K562 (cell line): ENCODE results near the gene DOCK3. TPM values are rescaled to one million over a fixed set of nuclear protein-coding genes. Genes with fewer than 3 reads are reported as not detected.

Experiments
- CHD7 ChIP-seq: fragments of 200-600 bp; sonication (generic); IDR thresholded peaks from one replicate; pipeline ENCODE4 v1.6.1; 2012; ENCODE audit warnings: mild to moderate bottlenecking, low read depth, low read length, inconsistent platforms
- FOXK2 ChIP-seq, 2 experiments: fragments of 450-650 bp; IDR thresholded peaks in 1 of 2; conservative IDR thresholded peaks in 1 of 2; 2 replicates each; pipeline ENCODE4 v1.6.1; 2016; ENCODE audit warnings: low read depth in 2 of 2, mild to moderate bottlenecking in 1 of 2
- HDAC1 ChIP-seq, 2 experiments: fragments of 450-650 bp; IDR thresholded peaks; 2 replicates each; pipeline ENCODE4 v1.6.1; 2016 to 2017; ENCODE audit warnings: inconsistent platforms in 1 of 2, mild to moderate bottlenecking in 1 of 2, moderate library complexity in 1 of 2
- PCBP1 ChIP-seq: fragments of 200-400 bp; formaldehyde crosslinking; IDR thresholded peaks from 2 replicates; pipeline ENCODE4 v1.6.1; 2018; ENCODE audit warnings: mild to moderate bottlenecking, low read depth, low read length; ENCODE audit not compliant: poor library complexity, severe bottlenecking
- RBBP5 ChIP-seq: fragments of 200-600 bp; sonication (generic); IDR thresholded peaks from 2 replicates; pipeline ENCODE4 v1.6.1; 2012; ENCODE audit warnings: borderline replicate concordance, mild to moderate bottlenecking, low read length, control low read depth, inconsistent platforms; ENCODE audit not compliant: insufficient read depth, poor library complexity, severe bottlenecking
- SAP30 ChIP-seq: fragments of 200-600 bp; sonication (generic); IDR thresholded peaks from 2 replicates; pipeline ENCODE4 v1.6.1; 2012; ENCODE audit warnings: borderline replicate concordance, low read depth, mild to moderate bottlenecking, moderate library complexity, low read length, control low read depth, inconsistent platforms; ENCODE audit not compliant: insufficient read depth, poor library complexity, severe bottlenecking
- ZNF175 ChIP-seq: fragments of 200-800 bp; sonication (Bioruptor generic); IDR thresholded peaks from 2 replicates; pipeline ENCODE4 v1.6.1; 2016; ENCODE audit warnings: low read depth, mild to moderate bottlenecking, missing genetic modification characterization, missing compliant biosample characterization
- ZNF232 ChIP-seq: sonication (generic); formaldehyde crosslinking; IDR thresholded peaks from 2 replicates; pipeline ENCODE4 v1.8.0; 2022; ENCODE audit warnings: mild to moderate bottlenecking, missing genetic modification reagents
- ZNF449 ChIP-seq: fragments of 250-450 bp; sonication (Bioruptor Pico); IDR thresholded peaks from 2 replicates; pipeline ENCODE4 v1.8.0; 2022; ENCODE audit warnings: moderate library complexity, mild to moderate bottlenecking, inconsistent platforms
- polyA plus RNA-seq, 8 experiments: library from polyadenylated mRNA; depleted of rRNA in 4 of 8; stranded (reverse) in 5 of 8; unstranded in 3 of 8; fragments of >200 nt; fragmentation: Nextera tagmentation in 2 of 8; fragmentation: Illumina TruSeq in 1 of 8; extraction: Ambion mirVana in 2 of 8; extraction: Trizol in 1 of 8; gene quantifications; 2 replicates each; pipeline versions ENCODE4 v1.2.1 to v1.2.3, GENCODE V29; 2011 to 2014; ENCODE audit warnings: inconsistent platforms in 1 of 8, missing spikeins in 1 of 8
- total RNA-seq, 7 experiments: library from RNA; depleted of rRNA in 6 of 7; stranded (reverse); fragments of >200 nt in 6 of 7; fragmentation: Illumina TruSeq in 2 of 7; extraction: Trizol in 2 of 7; gene quantifications; 2 replicates each; pipeline versions ENCODE4 v1.2.1 to v1.2.3, GENCODE V29; 2011 to 2021; ENCODE audit warnings: low replicate concordance in 1 of 7
- TF ChIP-seq, protein P1 (sequence below), 2 experiments: fragments of 200-800 bp in 1 of 2; sonication (Bioruptor generic) in 1 of 2; sonication (generic) in 1 of 2; formaldehyde crosslinking in 1 of 2; IDR thresholded peaks in 1 of 2; conservative IDR thresholded peaks in 1 of 2; 2 replicates each; pipeline versions ENCODE4 v1.5.0 to v1.6.1; 2016 to 2020; ENCODE audit warnings: missing compliant biosample characterization in 1 of 2, missing genetic modification characterization in 1 of 2, missing genetic modification reagents in 1 of 2

Gene DOCK3
- total and polyA plus RNA-seq, 9 of the 15 experiments (the other 6 are each of a cell fraction or from before 2014, with no cell fraction given) = under 0.01 to 0.03 (median 0.01) TPM; not detected in 4

DNA sequence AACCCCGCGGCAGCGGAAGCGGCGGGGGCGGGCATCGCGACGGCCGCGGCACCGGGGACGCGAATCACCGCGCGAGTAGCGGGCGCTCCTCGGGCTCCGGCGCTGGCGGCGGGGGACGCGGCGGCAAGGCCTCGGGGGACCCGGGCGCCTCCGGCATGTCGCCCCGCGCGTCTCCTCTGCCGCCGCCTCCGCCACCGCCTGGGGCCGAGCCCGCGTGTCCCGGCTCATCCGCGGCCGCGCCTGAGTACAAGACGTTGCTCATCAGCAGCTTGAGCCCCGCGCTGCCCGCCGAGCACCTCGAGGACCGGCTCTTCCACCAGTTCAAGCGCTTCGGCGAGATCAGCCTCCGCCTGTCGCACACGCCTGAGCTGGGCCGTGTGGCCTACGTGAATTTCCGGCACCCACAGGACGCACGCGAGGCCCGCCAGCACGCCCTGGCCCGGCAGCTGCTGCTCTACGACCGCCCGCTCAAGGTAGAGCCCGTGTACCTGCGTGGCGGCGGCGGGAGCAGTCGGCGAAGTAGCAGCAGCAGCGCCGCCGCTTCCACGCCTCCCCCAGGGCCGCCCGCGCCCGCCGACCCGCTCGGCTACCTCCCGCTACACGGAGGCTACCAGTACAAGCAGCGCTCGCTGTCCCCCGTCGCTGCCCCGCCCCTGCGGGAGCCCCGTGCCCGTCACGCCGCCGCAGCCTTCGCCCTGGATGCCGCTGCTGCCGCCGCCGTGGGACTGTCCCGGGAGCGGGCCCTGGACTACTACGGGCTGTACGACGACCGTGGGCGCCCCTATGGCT, 717.0 kb downstream of the DOCK3 start (continued):
- TF ChIP-seq CHD7 (no peak), PCBP1 (no peak), RBBP5 (peak; percentile 28), ZNF232 (0 out of 2 replicates have a peak, but pooled peaks have one; percentile 59), ZNF449 (no peak), HDAC1 (IDR thresholded peaks at IDR 0.05) (0 out of 4 replicates have a peak, but pooled peaks of 1 of the 2 experiments have one; percentile 37), SAP30 (peak; percentile 31), ZNF175 (CRISPR knock-in tag) (no peak), FOXK2 (conservative IDR thresholded peaks at IDR 0.05 in 1 of 2, IDR thresholded peaks at IDR 0.05 in 1 of 2; ENCODE audit: low read depth in 2 of 2) (no peak)
- TF ChIP-seq, protein P1, sequence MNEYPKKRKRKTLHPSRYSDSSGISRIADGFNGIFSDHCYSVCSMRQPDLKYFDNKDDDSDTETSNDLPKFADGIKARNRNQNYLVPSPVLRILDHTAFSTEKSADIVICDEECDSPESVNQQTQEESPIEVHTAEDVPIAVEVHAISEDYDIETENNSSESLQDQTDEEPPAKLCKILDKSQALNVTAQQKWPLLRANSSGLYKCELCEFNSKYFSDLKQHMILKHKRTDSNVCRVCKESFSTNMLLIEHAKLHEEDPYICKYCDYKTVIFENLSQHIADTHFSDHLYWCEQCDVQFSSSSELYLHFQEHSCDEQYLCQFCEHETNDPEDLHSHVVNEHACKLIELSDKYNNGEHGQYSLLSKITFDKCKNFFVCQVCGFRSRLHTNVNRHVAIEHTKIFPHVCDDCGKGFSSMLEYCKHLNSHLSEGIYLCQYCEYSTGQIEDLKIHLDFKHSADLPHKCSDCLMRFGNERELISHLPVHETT (CRISPR knock-in tag; conservative IDR thresholded peaks at IDR 0.05 in 1 of 2, IDR thresholded peaks at IDR 0.05 in 1 of 2) = 0 out of 4 replicates have a peak, but pooled peaks of 1 of the 2 experiments have one; percentile 56
